AML-193 (cell line): Measurements from ENCODE around the gene PDLIM4.

ENCODE experiments used
- DNase-seq, 2 experiments: peaks; one replicate each; lab custom pipeline; 2025; lab: John Stamatoyannopoulos, UW

Gene PDLIM4

DNA sequence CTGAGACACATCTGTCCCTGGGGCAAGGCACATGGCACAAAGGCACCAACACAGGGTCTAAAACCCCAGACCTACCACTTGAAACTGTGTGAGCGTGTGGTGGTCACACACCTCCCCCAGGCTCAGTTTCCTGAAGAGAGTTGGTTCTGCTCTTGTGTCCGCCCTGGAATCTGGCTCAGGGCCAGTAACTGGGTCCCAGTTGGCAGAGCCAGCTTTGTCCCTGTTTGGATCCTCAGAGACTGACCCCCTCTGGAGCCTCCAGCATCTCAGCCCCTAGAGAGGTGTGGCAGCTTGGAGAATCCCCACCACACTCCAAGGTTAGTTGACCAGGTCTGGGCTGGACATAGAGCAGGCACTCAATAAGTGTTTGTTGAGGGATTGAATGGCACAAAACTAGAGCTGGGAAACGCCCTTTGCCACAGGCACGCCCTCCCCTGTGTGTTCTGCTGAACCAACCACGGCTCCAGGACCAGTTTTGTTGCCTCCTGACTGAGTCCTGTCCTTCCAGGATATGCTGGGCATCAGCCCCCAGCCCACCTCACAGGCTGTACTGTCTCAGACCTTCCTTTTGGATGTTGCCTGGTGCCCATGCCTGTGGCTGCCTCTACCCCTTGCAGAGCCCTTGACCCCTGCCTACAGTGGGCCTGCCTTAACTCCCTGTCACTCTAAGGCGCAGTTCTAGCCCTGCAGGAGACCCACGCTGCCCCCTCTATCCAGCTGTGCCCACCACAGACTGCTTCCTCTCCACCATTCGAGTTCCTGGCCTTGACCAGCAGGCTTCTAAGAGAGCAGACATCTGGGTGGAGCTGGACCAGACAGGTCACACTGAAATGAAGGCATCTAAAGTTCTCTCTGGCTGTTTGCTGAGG, 3.8 kb upstream of the PDLIM4 start:
- no peak for DNase-seq

DNA sequence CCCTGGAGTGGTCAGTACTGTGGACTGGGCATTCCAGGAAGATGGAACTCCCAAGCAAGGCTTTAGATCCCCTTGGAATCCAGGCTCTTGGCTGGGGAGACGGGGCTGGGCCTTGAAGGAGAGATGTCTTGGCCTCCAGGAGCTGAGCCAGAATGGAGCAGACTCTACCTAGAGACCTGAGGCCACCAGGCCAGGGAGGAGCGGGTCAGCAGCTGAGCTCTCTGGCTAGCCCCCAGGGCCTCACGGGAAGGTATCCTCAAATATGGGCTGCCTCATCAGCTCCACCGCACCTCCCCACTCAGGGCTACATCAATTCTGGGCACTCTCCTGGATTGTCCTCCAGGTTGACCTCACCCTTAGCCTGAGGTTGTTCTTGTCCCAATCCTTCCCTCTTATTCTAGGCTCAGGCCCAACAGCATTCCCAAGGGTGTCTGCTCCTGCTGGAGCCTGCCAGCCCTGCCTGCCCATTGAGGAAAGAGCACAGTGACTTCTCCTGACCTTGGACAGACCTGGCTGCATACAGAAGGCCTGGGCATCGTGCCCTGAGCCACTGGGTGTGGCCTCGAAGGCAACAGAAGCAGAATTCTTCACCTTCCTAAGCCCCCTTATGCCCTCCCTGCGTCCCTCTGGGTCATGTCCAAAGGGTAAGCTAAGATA, 3.0 kb upstream of the PDLIM4 start:
- no peak for DNase-seq

DNA sequence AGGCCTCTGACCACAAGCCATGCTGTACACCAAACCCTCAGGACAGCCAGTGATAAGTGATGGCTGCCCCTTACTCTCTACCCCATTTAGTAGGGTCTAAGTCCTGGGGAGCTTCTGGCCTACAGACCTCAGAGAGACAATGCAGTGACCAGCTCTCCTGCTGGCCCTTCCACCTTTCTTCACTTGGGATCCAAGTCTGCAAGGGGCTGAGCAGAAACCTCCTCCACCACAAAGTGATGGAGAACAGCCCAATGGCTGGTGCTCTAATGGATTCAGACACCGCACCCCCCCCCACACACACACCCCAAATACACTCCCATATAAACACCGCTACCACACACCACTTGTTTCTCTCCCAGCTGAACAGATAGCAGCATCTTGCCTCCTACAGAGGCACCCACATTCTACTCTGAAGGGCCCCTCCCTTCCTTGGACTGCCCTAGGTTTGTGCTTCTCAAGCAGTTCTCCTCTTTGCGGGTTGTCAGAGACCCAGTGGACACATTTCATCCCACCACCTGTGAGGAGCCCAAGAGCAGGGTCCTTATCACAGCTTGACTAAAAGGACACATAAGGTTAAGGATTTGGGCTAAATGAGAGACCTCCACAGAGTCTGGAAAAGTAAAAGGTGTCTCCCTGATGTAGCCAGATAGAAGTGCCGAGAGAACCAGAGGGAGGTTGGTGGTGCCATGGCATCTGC, 1.3 kb upstream of the PDLIM4 start:
- no peak for DNase-seq

DNA sequence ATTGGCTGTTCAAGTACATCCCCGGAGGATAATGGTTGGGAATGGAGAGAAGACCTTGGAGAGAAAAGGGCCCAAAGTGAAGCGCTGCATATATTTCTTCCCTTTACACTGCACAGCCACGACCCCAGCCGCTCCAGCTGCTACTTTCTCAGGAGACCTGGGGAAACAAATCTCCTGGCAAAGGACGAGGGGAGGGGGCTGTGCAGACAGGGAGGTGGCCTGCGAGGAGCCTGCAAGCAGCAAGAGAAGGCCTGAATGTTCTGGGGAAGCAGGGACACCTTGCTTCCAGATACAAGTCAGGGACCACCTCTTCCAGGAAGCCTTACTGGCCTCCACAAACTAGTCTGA, 739 bp upstream of the PDLIM4 start:
- DNase-seq = no peak

DNA sequence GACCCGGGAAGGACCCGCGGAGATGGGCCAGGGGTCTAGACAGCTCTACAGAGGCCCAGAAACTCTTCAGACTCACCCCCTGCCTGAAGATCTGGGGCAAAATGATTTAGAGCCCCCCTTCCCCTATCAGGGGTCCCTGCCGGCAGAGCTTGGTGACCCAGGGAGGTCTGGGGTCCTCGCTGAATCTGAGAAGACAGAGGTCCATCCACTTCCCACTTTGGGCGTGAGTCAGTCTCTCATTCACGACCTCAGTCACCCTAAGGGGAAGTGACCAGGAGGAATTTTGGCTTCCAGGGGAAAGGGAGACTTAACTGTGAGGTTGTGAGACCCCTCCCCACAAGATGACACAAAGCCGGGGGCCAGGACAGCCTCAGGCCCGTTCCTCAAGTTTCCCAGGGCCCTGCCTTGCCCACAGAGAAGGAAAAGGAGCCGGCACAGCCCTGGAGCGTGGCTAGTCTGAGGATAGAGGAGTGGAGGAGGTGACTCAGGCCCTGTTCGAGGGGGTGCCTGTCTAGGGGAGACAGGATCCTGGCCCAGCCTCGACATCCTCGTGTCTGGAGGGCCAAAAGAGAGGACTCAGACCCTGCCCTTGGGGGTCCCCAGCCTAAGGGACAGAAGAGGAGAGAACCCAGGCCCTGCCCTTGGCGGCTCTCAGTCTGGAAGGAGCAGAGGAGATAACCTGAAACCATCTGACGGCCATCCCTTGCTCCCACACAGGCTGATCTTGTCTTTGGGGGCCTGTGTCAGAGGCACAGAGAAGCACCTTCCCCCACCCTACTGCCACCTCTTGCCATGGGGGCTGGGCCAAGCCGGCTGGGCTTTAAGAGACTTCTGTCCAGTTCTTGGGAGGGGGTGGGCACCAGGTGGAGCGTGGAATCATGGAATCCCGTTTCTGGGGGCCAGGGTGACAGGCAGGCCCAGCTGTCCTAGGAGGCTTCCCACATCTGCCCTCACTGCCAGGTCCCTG, 889 bp downstream of the PDLIM4 start:
- DNase-seq = no peak

DNA sequence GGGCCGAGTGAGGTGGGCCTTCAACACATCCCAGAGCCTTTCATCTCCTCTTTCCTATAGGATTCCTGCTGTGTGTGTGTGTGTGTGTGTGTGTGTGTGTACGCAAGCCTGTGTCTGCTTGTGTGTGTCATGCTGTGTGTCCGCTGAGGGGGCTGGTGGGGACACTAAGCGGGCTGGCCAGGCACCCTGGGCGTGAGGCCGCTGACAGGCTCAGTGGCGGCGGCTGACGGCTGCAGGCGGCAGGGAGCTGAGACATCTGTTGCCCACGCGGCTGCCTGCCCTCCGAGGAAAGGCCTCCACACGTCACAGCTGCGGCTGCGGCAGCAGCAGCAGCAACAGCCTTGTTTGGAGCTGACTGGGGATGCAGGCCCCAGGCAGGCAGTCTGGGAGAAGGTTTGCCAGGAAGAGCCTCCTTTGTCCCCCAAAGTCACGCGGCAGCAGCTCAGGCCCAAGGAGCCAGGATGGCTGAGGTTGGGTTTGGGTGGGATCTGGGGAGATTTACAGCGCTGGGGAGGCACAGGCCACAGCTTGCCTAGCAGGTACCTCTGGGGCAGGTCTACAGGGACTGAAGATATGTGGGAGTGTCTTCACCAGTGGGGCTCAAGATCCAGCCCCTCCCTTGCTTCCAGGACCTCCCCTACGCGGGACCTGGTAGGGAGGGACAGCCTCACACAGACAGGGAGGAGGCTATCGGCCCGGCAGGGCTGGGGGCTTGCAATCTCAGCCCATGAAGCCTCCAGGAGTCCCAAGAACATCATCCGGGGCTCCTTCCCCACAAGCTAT, 1.8 kb downstream of the PDLIM4 start:
- DNase-seq = no peak

DNA sequence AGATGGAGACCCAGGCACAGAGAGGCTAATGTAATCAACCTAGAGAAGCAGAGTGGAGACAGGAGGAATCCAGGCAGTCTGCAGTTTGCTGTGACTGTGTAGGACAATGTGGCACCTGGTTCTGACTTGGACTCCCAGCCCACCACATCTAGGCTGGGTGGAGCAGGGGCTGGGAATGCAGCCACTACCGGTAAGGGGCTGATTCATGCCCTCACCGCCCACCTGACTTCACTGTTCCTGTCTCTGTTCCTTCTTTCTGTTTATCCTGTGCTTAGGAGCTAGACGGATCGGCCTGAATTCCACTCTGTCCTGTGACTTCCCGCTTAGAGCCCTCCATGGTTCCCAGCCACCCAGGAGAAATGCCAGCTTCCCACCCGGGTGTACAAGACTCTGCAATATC, 2.6 kb downstream of the PDLIM4 start:
- no peak for DNase-seq

DNA sequence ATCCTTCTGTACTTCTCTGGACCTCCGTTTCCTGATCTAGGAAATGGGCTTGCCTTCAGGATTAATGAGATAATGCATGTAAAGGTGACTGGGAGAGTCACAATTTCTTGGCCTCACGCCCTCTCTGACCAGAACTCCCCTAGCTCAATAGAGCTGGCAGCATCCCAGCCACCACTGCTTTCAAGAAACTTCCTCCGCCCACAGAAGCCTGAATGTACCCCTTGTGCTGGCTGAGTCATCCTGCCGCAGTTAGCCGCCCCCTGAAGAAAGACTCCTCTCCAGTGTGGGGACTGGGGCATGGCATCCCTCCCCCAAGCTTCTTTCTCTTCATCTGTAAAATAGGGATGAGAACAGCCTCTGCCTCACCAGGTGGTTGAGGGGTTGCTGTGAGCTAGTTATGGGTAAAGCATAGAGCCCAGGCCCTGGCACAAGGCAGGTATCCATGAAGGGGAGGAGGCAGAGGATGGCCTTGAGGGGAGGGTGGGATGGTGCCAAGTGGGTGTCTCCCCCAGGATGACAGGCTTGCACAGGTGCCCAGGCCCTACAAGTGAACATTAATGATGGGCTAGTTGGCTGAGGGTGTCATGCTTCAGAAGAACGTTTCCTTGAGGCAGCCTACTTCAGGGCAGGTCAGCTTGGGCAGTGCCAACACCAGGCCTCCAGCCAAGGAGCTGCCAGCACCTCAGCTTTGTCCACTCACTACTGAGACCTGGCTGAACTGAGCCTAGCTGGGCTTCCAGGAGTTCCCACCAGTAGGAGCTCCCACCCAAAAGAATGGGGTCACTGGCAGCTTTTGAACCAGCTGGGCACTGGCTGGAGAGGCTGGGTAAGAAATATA, 3.4 kb downstream of the PDLIM4 start:
- no peak for DNase-seq

DNA sequence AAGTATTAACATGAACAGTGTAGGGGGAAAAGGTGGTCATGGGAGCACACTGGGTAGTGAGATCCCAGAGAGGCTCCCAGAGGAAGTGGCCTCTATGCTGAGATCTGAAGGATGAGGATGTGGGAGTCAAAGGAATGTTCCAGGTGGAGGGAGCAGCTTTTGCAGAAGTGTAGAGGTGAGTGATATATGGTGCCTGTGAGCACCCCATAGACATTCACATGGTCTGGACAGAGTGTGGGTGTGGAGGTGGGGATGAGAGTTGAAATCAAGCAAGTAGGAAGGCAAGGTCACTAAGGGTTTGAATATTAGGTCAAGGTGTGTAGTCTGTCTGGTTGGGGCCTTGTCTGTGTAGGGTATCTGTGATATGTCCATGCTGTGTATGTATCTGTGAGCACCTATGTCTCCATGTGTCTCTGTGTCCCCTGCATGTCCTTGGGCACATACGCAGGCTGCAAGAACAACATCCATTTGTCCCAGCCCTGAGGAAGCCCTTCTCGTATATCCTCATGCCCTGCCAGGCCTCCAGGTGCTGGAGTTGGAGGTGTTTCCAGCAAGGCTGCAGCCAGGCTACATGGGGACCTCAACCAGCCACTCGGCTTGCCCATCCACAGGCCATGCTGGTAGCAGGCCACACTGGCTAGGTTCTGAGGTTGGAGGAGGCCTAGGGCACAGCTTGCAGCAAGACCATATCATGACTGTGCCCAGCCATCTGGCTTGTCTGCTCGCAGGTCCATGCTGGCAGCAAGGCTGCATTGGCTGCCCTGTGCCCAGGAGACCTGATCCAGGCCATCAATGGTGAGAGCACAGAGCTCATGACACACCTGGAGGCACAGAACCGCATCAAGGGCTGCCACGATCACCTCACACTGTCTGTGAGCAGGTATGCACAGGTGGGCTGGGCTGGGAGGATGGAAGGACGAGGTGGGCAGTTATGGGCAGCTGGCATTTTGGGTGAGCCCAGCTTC, 4.7 kb downstream of the PDLIM4 start:
- DNase-seq = no peak

DNA sequence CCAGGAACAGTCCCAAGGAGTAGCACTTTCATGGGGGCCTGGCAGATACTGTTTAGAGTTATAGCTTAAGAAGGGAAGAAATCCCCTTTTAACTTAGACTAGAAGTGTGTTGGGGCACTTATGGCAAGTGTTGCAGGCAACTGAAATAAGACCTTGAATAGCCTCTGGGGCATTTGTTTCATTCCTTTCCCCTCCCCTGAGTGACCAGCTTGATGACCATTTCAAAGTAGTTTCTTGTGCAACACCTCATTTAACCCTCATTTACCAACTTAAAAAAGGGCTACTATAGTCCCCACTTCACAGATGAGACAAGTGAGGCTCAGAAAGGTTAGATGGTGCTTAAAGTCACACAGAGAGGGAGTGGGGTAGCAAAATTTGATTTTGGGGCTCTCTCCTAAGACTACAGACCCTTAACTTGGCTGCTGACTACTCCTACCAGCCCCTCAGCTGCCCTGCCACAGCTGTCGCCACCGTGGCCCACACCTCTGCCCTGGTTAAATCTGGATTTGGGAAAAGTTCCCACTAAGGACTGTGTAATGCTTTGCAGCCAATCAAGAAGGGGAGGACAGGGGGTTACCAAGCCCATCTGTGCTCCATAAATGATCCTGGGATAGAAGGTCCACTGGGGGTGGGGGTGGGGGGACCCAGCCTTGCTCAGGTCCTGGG, 5.5 kb downstream of the PDLIM4 start:
- no peak for DNase-seq

DNA sequence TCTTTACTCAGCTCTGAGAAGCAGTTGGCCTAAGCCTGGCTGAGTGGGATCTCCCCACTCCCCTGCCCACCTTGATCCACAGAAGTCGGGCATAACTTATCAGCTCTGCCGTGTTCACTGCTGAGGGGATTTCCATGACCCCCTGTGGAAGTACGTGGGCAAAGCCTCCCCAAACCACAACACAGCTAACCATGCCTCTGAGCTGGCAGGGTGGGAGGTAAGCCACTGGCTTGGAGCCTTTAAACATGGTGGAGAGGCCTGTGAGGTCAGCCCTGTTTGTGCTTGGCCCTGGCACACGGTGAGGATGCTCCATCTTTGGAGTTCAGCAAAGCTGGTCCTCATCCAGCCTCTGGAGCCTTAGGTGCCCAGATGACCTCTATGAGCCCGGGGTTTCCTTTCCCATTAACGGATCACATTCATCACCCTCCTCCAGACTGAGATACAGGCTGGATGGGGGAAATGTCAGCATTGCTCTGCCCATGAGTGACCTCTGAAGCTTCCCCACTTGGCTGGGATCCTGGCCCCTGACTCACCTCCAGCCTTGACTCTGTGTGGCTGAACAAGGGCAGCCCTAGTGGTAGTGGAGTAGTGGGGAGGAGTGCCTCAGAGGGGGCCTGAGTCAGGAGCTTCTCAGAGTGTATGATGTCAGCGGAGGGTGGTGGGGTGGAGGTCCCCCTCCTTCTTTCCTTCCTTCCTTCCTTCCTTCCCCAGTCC, 6.2 kb downstream of the PDLIM4 start:
- no peak for DNase-seq

DNA sequence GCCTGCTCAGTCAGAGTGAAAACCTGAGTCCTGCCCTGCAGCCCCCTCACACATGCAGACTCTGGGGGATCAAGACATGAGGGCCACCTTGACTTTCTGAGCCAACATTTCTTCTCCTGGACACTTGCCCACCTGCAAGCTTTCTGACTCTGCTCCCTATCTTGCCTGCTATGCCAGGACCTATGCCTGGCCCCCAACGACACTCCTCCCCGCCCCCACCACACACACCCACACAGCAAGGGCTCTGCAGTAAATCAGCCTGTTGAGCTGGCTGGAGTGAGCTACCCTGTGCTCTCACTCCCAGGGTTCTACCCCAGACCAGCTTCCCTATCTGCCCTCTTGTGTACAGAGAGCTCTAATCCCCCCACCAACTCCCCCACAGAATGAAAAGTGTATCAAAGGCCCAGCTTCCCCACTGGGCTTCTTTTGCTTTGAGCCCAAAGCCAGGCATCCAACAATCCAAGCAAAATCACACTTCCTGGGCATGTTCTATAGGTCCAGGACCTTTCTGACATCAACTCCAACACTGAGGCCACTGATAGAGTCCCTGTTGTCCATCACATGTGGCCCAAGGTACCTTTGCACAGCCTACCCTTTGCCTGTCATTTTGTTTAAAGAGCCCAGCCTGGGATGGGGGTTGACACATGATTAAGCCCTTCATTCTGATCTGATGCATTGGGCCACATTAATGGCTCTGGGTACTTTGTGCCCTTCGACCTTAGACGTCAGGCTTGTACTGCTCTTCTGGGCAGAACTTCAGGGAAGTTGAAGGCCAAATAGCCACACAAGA, 7.2 kb downstream of the PDLIM4 start:
- DNase-seq = no peak

DNA sequence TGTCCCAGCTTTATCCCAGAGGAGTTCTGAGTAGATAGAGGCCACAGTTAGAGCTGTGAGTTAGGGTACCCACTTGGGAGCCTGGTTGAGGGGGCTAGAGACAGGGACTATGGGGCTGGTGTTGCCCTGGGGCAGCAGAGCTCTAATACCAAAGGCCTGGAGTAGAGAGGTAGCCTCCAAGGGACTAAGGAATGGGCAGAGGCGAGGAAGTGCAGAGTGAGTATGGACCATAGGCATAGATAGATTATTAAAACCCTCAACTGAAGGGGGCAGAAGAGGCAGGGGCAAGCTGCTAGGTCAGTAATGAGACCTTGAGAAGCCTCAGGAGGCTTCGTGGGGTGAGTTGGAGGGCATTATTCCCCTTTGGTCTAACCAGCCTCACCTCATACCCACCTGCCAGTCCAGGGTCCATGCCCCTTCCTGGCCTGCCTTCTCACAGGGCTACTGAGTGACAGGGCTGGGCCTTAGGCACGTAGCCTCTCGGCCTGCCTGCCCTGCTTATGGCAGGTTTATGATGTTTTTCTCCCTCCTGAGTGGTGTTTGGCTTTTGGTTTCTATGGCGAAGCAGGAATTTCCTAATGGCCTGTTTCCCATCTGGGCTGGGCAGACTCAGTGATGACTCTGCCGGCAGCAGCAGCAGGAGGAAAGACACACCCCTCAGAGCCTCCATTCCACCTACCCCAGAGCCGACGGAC, 8.0 kb downstream of the PDLIM4 start:
- DNase-seq = no peak

DNA sequence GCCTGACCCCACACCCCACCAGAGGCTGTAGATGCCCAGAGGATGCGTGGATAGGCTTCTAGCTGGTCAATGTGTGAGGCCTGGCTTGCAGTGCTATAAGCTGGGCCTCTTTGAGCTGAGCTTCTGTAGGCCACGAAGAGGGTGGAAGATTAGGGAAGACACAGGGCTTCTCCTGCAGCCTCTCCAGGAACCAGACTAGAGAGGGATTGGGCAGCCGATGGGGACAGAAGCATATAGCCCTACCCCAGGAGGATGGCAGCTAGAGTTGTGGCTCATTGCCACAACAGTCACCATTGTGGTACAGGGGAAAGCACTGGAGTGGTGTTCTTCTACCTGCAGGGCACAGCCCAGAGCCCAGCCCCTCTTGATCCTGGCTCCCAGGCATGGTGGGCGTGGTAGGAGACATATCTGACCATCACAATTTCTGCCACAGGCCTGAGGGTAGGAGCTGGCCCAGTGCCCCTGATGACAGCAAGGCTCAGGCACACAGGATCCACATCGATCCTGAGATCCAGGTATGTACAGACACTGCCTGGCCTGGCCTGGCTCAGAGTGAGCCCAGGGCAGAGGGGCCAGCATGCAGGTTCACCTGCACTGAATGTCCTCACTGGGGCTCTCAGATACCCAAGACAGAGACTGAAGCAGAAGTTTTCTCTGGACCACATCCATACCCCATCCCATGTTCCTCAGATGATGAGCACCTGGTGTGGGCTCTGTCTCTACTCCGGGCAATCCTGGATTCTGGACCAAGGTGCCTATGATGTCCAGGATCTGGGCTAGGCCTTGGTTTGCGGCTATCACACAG, 8.7 kb downstream of the PDLIM4 start:
- DNase-seq = no peak

DNA sequence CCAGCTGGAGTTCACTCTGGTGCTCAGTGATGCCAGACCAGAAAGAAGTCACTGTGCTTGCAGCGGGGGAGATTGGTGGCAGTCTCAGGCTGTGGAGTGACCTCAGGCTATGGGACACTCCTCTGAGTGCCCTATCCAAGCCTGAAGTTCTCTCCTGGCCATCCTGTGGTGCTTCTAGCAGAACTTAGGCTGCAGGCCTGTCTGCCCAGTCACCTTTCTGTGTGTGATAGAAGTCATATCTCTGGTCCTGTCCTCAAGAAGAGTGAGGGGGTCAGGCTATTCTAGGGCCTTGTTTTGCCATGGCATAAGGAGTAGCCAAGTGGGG, 9.3 kb downstream of the PDLIM4 start:
- no peak for DNase-seq
